NCI-H1417 (cell line): ENCODE measurements around the gene CACNA2D1.
A peak's percentile ranks its signal among the peaks of the same experiment; 100 is the strongest.

Source experiments
- DNase-seq, 3 experiments: peaks; one replicate each; lab custom pipeline; 2025; lab: John Stamatoyannopoulos, UW

The CACNA2D1 gene

DNA sequence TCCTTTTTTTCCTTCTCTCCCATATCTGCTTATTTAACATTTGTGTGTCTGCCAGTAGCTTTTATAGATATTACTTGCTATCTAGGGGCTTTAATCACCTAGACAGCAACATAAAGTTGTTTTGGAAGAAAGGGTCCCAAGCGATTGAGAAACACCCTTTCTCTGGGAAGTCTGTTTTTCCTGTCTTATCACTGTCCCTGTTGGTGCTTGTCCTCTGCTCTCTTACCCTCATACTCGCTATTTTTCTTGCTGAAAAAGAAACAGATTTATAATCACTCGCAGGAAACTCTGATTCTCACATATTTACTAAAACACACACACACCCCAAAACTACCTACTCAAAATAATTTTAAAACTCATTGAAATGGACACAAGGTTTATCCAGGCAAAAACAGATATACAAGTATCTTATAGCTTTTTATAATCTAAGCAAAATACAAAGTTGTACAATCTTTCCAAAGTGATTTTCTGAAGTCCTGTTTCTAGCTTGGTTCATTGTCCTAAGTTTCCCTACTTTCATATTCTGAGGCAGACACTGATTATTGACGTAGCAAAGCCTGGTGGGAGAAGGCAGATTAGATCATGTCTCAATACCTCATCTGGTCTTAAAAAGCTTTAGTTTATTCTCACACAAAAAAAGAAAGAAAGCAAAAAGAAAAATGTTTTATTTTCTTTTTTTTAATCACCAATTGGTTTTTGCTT, 157.3 kb downstream of the CACNA2D1 start:
- DNase-seq, result no peak

DNA sequence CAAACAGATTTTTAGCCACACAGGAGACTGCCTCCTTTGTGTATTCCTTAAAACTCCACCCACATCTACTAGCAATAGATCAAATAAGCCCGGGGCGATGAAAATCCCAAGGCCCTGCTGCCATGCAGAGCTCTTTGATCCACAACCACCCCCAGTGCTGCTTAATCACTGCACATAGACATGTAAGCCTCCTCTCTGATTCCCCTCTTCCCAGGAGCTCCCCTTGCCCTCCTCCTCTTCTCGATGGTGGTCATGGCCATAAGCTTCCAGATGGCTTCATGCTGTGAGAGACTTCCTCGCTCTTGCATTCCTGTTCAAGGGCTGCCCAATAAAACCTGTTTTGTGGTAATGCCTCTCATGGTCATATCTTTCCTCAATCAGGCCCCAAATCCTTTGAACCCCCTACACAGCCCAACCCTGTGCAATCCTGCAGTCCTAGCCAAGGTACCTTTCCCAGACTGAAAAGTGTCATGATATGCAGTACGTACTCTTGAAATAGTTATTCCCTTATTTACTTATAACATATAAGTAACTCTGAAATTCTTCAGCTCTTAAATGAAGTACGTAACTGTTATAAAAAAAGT, 158.5 kb downstream of the CACNA2D1 start:
- no peak for DNase-seq

DNA sequence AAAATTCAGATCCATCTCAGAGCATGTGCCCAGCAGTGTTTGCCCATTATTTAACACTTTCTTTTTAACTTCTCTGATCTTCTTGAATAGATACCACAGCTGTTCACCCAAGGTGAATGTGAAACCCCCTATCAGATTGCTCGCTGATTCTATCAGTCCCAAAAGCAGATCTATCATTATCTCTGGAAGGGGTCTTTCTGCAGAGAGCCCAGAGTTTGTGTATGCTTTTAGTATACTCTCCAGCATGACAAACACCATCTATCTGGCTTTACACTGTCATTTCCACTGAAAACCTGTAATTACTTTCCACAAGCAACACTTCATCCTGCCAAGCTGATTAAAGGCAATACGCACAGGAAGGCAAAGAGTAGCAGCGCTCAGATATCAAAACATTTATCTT, 168.2 kb downstream of the CACNA2D1 start:
- peak in 2 of 3 experiments; percentile 82 to 99 for DNase-seq

DNA sequence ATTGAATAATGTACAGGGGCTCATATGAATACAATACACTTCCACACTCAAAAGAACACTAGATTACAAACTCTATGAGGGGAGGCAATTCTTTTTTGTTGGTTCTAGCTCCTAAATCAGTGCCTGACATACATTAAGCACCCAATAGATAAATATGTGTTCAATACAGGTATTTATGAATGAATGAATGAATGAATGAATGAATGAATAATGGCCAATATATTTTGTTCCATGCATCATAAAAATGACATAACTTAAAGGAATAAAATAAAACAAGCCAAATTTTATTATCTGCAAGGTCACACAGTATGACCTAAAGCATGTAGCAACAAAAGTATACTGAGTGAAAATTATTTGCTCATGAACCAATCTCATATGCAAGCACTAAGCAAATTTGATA, 168.9 kb downstream of the CACNA2D1 start:
- no peak for DNase-seq

DNA sequence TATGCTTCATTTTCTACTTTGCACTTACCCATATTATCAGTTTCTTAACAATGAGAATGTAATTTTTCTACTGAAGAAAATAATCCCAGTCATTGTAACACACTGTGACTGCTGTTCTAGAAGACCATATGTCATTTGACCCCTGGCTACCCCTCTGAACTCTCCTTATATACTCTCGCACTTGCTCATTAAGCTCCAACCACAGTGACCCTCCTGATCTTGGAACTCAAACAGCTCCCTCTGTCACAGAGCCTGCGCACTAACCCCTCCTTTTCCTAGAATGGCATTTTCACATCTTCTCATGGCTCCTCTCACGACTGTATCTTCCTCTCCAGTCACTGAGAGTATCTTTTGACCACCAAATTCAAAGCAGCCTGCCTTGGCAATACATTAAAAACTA, 169.7 kb downstream of the CACNA2D1 start:
- DNase-seq, result peak in 1 of 3 experiments; percentile 43

DNA sequence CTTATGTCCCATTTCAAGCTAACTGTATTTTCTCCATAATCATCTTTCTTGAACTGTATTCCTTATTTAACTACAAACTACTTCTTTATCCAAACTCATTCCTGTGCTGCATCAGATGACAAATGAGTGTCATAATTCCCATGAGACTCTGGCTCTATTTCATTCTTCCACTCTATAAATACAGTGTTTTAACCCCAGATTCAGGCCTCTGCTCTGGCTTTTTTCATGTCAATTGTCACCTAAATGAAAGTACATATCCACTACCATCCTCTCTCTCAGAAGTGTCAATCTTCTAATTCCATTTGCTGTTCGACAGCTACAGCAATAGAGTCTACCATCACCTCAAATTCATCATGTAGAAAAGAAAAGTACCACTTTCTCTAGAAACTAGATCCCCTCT, 172.7 kb downstream of the CACNA2D1 start:
- no peak for DNase-seq

DNA sequence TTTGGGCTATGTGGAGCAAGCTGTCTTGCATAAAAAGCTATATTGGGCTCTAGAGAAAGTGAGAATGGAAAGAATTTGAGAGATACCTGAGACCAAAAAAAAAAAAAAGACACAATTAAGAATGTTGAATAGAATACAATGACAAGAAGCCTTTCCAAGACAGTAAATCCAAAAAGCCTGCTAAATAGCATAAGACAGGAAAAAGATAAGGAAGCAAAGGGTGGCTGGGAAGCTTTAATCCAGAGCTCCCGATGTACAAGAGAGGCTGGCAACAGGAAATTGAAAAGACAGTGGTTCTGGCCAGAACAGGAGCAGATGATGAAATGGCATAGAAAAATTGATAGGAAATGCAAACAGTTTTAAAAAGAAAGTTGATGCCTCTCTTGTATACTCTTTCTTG, 174.9 kb downstream of the CACNA2D1 start:
- DNase-seq, result no peak

DNA sequence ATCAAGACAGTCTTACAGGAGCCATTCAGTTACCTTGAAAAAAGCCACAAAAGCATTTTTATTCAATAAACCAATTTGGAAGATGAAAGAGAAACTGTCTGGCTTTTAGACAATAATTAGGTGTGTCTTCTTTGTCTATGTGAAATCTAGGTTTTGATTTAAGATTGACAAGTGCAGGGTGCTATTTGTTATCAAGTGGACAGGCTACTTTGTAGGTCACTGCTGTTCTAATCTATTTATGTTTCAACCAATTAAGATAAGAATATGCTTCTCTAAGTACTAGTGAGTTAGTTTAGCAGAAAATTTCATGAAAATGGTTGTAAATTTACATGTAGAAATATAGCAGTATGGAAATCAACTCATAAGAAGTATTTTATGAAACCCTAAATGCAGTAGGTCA, 177.5 kb downstream of the CACNA2D1 start:
- DNase-seq, result peak in 1 of 3 experiments; percentile 51

DNA sequence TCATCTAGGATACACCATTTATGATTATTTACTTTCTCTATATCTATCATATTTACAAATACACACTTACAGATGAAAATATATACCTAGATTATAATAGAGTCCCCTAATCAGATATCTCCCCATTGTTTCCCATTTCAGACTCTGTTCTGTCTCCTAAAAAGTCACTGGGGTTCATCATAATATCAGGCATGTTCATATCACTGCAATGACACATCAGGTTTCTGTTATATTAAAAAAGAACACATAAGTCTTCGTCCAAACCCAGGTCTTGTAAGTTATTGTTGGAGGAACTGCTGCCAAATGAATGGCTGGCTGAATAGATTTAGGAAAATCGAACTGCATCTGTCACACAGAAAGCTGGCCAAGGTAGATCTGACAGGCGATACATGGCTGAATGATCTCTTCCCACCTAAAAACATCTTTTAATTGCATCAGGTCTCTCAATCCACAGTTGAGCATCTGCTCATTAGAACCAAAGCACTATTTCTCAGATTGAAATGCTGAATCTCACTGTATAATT, 178.7 kb downstream of the CACNA2D1 start:
- peak in 2 of 3 experiments; percentile 21 to 83 for DNase-seq

DNA sequence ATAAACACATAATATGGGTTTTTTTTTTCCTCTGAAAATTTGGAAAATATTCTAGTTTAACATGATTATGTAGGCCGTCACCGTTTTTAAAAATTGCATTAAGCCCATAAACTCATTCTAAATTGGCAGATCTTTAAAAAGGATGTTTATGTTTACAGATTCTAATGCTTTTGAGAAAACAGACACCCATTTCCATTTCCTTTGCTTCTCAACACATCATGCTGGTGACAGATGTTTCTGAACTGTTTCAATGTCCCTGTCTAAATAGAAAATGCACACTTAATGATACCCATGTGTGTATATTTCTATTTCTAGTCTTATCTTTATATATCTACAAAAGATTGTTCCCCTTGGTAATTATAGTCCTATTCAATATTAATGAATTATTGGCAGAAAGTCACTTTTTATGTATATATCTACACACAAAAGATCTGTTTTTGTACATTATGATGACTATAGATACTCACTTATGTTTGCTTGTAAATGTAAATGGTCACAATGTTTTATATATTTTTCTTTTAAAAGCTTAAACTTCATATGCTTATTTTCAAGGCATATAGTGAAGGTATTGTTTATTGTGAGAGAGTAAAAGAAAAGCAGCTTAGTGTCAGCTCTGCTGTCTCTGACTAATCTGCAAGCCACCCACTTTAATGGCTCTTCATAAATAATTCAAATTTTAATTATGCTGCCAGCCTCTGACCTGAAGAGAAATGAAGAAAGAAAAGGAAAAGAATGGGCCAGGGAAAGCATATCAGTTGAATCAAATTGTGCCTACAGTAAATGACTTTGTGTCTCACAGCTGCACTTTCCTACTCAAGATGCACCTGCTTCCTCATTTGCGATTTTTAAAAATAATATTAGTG, 179.4 kb downstream of the CACNA2D1 start:
- peak; percentile 12 to 85 (median 21) for DNase-seq

DNA sequence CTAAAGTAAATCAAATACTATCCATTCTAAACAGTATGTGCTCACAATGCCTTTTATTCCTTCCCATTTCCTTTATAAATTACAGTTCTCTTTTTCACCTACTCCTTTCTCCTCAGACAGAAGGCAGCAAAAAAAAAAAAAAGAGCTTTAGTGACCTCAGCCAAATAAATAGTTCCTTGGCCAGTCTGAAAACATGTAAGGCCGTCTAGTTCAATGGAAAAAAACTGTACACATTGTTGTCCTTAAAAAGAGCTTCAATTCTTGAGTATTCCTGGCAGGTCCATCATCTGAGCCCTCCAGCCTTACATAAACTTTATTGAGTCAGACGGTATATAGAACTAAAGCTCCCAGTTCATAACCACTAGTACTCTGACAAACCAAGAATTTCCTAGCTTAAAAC, 185.4 kb downstream of the CACNA2D1 start:
- no peak for DNase-seq

DNA sequence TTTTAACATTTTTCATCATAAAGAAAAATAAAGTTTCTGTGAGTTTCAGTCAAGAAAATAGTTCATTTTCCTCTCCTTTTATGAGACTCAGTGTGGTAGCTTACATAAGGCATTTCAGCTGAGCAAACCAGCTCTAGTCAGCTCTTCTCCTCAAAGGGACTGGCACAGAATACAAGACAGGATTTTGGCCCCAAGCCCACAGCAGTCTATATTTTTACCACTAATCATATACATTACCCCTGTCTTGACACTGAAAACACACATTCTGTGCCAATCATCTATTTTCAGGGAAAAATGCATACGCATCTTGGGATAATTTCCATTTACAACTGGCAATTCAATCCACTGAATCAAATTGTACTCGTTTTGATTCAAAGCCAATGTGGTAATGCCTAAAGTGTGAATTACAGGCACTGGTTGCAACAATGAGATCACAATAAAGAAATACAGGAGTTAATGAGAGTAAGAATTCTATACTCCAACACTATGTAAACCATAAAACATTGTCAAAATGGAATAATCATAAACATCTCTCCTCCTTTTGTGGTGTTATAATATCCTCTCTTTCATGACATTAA, 186.4 kb downstream of the CACNA2D1 start:
- DNase-seq, result peak in 2 of 3 experiments; percentile 45 to 80

DNA sequence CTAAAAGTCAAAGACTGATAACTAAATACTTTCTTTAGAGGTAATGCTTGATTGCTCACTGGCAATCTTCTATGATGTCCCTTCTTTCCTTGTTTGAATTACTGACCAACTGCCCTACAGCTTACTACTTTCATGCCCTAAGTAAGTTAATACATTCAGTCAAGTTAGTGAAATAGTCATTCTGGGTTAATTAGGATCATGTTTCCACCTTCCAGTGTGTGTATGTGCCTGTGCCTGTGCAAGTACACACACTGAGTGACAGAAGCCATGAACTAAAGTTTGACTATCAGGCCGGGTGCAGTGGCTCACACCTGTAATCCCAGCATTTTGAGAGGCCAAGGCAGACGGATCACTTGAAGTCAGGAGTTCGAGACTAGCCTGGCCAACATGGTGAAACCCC, 187.9 kb downstream of the CACNA2D1 start:
- DNase-seq, result no peak

DNA sequence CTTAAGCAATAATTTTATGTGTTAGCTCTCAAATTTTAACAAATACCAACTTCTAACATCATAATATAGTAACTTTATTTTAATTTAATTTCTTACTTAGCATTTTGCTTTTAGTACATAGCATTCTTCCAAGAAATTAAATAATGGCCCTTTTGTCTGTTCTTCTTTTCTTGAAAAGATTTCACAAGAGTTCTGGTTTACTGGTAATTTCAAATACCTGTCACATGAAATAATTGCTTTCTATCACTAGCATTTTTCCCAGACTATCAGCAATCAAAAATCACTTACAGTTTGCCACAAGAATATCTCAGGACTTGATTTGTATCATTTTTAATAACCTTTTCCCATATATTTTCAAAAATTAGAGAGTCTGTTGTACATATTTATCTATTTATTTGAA, 193.0 kb downstream of the CACNA2D1 start:
- DNase-seq, result no peak

DNA sequence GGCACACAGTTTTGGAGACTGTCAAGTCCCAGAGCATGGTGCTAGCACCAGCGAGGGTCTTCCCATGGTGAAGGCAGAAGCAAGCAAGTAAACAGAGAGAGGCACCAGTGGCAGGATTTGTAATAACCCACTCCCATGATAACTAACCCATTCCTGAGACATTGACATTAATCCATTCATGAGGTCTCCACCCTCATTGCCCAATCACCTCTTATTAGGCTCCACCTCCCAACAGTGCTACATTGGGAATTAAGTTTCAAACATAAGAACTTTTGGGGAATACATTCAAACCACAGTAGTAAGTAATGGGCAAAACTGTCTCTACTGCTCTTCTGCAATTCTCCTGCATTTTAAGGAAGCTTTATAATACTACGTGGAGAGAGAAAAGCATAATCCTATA, 193.6 kb downstream of the CACNA2D1 start:
- DNase-seq, result no peak

DNA sequence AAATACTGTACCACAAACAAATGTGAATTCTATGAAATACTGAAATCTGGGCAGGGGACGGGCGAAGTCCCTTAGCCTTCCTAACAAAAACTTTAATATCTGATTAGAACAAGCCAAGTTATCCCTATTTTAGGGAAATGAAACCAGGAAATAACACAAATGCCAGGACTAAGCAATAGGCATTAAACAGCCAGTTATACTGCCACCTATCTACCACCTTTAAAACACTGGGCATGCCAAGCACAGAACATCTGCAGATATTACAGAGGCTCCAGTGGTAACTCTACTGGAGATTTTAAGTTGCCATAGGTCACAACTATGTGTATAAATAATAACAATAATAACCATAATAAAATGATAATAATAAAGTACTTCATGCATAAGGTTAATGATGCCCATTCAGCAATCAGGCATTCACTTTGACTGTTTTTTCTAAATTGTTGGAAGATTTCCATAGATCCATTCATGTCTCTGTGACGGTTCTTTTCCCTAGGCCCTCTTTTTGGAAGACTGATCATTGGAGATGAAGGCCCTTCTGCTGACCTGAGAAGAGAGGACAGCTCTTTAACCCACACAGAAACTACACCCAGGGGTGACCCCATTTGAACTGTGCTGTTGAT, 195.7 kb downstream of the CACNA2D1 start:
- DNase-seq, result no peak

DNA sequence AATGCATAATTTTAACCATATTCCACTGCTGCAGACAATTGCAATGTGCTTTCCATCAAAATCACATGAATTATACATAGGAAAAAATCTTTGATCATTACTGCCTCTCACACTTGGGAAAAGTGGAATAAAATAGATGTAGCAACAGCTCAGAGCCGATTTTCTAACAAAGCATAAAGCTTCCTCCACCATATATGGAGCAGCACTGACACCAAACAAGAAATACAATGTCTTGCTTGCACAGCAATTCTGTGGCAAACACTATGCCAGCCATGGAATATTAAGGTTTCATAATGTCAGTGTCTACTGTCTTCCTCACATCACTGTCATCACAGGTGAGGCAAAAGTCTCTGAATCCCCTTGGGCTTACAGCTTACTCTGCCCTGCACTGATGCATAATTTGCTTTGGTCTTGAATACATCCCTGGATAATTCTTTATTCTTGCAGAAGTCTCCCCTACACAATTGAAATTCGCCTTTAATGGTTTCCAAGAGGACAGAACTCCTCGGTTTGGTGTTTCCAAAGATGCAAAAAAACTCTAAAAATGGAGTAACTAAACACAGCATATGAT, 198.5 kb downstream of the CACNA2D1 start:
- peak in 1 of 3 experiments; percentile 32 for DNase-seq

DNA sequence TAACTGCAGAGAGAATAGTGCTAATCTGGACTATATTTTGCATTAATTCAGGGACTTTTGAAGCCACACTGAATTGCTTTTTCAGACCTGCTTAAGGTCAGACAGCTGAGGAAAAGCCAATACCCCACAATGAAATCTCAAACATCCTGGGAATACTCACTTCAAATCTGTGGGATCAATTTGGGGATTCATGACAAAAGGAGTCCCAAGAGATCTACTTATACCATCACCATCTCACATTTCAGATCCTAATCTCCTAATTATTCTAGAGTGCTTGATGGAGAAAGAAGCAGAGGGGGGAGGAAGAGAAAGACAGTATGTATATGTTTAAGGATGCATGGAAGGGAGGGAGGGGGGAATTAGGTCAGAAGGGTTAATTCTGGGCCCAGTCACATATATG, 202.2 kb downstream of the CACNA2D1 start:
- DNase-seq, result peak in 1 of 3 experiments; percentile 53

DNA sequence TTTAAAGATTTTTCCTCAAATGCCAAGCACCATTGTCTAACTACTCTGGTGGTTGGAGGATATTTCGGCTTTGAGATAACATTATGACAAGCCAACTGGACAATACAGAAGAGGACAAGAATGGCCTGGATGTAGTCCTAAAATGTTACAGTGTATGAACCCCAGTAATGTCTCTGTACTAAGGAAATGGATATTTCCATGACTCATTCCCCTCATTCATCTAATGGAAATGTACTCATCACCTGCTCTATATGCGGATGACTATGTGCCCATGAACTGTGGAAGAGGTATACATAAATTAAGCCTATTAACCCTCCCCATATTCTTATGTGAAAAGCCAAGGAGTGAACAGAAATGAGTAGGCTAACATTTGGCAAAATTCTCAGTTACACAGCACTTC, 207.9 kb downstream of the CACNA2D1 start:
- peak in 1 of 3 experiments; percentile 42 for DNase-seq

DNA sequence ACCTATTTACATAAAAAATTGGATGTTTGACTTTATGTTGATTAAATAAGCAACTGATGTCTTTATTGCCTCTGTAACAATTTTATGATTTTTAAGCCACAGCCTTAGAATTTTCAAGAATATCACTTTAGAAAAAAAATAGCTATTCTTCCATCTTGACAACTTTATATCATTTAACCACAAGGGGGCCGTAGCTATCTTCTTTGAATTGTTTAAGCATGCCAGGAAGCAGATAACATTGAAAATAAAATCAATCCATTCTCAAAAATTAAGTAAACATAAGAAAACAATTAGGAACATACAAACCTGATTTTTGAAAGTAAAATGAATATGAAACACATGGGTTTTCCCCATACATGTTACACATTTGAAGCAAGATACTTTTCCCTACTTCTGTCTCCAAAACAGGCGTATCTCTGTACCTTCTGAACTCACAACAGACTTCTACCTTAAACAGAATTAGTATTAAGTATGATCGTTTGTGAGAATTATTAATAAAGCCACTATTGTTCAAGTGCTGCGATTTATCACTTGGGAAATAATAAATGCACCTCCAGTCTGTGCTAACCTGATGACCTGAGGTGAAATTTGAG, 209.0 kb downstream of the CACNA2D1 start:
- DNase-seq, result peak; percentile 47 to 85 (median 66)
